Limb (tissue), 2 donors: ENCODE measurements around the gene CDC20.
"Not testable (repeated sequence)": the region's sequence is repeated elsewhere in the genome, so short reads cannot be mapped to it uniquely, and the experiment has no call there.

Experiments
- DNase-seq, 2 donors: peaks; one replicate each; pipeline ENCODE4 v3.0.0-alpha.2; 2016; ENCODE audit errors: extremely low spot score in 2 of 2

CDC20 gene

DNA sequence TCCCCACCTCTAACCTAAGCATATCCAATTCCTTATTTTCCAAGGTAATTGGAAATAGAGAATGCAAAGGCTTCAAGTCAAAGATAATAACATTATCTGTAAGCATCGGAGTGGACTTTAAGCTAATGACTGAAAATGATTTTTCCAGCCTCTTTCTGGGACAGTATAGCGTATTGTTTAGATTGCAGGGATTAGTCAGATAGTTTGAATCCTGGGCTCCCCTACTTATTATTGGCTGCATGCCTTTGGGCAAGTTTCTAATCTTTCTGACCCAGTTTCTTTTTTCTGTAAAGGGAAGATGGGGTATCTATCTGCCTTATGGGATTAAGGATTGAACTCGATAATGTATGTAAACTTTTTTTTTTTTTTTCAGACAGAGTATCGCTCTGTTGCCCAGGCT, 1.5 kb upstream of the CDC20 start:
- no peak for DNase-seq

DNA sequence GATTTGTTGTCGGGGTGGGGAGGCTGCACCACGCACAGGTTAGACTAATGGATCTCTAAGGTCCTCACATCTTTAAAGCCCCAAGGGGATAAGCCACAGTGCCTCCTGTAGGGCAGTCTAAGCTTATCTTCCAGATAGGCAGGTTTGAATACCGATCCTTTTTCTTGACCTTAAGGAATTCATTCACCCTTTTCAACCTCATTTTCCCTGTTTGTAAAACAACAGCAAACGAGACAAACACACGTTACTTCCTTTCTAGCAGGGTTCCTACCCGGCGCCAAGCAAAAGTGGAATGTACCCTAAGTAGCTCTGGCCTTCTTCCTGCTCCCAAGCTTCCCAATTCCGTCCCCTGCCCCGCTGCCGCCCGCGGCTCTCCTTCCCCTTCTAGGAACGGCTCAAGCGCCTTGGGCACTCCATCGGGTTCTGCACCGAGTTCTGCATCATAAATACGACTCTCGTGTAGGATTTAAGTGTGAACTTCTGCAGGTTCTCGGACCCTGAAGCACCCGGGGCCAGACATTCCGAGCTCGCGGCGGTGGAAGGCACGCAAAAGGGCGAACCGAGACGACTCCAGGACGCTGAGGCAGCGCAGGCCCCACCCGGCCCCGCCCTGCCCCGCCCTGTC, 548 bp upstream of the CDC20 start:
- DNase-seq = peak in 1 of 2 donors; percentile 9

DNA sequence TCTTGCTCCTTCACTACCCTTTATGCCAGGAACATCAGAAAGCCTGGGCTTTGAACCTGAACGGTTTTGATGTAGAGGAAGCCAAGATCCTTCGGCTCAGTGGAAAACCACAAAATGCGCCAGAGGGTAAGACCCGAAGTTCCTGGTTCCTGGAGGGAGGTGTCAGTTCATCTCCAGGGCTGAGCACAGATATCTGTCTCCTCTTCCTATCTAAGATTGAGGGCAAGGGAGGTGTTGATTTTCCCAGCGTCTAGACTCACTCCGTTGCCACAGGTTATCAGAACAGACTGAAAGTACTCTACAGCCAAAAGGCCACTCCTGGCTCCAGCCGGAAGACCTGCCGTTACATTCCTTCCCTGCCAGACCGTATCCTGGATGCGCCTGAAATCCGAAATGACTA, 915 bp downstream of the CDC20 start:
- DNase-seq = no peak

DNA sequence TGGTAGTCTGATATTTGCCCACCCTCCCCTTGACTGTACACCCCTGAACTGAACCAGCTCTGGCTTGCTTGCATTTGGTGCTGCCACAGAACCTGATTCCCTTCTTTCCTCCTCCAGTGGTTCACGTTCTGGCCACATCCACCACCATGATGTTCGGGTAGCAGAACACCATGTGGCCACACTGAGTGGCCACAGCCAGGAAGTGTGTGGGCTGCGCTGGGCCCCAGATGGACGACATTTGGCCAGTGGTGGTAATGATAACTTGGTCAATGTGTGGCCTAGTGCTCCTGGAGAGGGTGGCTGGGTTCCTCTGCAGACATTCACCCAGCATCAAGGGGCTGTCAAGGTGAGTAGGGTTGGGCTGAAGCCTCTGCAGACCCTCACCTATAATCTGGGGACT, 1.8 kb downstream of the CDC20 start:
- no peak for DNase-seq

DNA sequence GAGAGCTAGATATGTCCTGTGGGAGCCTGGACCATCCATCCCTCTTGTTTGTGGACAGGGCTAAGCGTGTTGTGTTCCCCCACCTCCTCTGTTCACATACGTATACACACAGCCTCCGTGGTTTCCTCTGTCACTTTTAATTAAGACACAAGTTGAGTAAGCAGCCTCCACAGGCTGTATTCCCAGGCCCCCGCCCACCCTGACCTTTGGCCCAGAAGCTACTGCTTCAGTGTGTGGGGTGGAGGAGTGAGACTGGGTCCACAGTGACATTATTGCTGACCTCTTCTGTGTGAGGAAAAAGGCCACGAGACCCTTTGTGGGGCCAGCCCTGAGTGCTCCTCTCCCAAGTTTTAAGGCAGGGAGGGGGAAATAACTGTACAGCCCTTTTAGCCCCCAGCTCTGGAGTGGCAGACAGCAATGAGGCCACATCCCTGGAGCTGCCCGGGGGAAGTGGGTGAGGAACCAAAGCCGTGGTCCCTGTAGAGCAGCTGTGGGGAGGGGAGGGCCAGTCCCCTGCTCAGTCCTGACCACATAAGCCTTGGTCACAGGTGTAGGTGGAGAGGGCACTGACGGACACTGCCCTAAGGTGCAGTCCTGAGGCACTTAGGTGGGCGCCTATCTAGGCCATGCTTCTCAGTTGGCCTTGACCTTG, 4.6 kb downstream of the CDC20 start:
- DNase-seq = no peak

DNA sequence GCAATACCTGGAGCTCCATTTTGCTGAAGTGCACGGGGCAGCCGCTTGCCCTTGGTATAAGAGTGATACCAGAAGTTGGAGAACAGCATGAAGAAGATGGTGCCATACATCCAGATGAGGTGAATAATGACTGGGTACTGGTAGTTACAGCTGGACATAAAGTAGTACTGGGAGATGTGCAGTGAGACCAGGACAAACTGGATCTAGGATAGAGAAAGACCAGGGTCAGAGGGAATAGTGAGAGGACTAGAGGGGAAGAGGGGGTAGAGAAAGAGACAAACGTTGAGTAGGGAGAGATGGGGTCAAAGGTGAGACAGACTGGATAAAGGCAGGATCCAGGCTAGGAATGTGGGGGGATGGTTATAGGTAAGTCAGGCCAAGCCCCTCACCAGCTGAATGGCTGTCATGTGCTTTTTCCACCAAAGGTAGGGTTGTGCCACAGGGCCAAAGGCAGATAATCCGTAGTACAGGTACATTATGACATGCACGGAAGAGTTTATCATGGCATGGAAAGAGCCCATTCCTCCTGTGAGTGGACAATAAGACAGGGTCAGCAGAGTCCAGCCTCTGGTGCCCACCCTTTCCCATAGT, 5.2 kb downstream of the CDC20 start:
- no peak for DNase-seq

DNA sequence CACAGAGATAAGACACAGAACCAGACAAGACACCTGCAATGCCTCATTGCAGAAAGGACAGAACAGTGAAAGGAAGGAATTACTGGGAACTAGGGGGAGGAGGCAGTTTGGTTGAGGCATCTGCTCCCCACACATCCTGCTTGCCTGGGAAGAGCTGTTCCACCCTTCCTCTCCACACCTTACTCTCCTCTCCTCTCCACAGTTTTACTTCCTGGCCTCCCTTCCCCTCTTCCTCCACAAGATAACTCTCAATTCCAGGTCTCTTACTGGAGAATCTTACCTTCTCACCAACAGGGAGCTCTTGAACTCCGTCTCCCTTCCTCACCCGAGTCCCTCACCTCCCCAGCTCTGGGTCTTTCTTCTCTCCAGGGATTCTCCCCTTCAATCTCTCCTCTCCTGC, 6.9 kb downstream of the CDC20 start:
- no peak for DNase-seq

DNA sequence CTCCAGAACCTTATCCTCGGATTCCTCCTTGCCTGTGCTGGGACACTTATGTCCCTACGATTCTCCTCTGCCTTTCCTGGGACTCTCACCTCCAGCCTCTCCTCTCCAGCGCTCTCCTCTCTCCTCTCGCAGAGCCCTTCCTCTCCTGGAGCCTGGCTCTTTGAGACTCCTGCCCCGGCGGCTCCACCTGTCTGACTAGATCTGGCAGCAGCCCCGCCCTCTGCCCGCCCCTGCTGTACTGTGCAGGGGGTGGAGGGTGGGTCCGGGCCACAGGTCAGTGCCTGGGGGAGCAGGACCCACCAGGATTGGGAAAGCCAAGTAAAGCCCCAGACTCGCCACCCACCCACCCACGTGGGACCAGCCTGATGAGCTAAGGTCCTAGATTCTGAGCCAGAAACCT, 7.4 kb downstream of the CDC20 start:
- no peak for DNase-seq

DNA sequence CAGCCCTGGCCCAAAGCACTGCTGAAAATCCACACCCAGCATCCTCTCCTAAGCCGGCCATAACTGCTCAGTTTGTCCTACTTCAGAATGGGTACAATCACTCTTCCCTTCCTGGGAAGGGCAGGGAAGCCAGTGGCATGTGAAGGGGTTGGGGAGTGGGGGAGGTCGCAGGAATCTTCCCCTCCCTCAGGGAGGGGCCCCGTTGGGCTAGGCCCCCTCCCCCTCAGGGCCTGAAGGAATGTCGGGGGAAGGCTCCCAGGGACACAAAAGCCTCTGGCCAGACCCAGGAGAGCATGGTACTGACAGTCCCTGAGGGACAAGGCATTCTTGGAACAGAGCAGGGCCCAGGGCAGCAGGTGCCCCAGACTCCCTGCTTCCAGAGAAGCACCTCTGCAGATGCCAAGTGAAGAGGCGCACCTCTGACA, 7.8 kb downstream of the CDC20 start:
- no peak for DNase-seq

DNA sequence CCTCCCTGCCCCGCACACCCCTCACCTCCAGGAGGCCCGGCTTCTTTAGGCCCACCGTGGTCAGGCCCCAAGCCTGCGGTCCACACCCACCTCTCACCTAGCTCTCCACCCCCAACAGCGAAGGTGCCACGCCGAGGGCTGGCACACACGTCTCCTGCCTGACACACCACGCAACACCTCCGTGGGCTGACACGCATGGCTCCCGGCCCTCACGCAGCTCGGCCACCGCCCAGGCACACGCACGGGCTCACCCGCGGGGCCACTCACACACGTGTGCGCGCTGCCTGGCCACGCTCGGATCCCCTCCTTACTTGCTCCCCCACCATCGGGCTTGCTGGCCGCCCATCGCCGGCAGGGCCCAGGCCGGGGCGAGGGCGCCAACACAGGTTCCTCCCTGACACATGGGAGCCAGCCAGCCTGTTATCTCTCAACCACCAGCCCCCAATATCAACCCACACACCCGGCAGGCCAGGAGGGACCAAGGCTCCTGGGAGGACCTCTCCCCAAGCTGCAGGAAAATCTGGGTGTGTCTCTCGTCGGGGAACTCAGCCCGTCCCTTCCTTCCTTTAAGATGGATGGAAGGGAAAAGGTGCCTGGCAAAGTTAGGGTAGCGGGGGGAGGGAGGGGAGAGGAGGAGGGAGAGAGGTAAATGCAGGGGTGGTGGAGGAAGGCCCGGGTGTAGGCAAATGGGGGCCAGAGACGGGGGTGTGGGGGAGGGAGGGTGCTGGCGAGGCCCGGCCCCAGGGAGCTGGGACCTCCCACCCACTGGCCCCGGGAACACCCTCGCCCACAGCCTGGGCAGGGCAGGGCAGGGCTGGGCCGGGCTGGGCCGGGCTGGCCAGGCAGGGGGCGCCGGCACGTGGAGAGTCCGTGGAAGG, 8.5 kb downstream of the CDC20 start:
- peak in 1 of 2 donors; percentile 45 for DNase-seq

DNA sequence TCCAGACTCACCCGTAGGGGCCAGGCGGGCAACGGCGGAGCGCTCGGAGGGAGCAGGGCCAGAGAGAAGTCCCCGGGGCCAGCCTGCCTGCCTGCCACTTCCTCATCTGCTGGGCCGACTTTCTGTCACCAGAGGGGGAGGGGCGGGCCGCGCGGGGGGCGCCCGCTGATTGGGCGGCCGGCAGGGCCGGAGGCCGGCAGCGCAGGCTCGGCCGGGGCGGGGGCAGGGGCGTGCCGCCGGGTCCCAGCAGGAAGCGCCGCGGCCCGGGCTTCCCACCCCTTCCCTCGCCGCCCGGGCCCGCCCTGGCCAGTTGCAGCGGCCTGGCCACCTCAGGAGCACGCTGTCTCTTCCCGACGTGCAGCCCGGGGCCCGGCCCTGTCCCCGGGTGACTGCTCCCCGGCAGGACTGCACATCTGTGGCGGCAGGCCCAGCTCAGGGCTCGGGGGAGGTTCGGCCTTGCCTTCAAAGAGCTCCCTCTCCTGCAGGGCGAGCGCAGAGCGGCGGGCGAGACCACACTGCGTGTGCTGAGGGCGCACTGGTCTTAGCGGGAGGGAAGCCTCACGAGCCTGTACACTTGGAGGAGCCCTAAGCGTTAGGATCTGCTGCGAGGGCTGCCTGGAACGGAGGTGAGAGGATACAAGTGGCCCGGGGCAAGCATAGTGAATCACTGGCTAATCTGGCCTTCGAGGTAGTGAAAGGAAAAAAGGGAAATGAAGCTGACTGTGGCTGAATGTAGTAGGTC, 9.3 kb downstream of the CDC20 start, which contains the start of gene ELOVL1:
Gene ELOVL1 (minus strand): TSS at position 108 of the 742 bp plus-strand sequence. CDS start 2,402 bp downstream, outside the sequence.
- DNase-seq = peak; percentile 87 to 91

DNA sequence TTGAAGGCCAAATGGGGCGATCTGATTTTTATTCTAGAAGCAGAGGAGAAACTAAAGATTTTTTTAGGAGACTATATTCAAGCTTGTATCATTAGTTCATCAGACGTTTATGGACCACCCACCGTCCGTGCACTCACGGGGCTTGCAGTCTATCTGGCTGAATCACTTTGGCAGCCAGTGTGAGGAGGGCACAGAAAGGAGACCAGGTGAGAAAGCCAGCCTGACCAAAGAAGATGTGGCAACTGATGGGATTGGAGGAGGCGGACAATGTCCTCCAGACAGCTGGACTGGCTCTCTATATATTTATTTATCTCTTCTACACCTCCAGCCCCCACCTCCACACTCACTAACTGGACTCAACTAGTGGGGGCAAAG, 9.9 kb downstream of the CDC20 start:
- DNase-seq = no peak

DNA sequence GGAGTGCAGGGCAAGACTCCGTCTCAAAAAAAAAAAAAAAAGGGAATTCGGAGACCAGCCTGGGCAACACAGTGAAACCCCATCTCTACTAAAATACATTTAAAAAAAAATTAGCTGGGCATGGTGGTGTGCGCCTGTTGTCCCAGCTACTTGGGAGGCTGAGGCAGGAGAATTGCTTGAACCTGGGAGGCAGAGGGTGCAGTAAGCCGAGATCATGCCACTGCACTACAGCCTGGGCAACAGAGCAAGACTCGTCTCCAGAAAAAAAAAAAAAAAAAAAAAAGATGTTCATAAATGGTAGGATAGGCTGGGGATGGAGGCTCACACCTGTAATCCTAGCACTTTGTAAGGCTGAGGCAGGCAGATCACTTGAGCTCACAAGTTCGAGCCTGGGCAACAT, 11.0 kb downstream of the CDC20 start:
- not testable (repeated sequence) for DNase-seq

DNA sequence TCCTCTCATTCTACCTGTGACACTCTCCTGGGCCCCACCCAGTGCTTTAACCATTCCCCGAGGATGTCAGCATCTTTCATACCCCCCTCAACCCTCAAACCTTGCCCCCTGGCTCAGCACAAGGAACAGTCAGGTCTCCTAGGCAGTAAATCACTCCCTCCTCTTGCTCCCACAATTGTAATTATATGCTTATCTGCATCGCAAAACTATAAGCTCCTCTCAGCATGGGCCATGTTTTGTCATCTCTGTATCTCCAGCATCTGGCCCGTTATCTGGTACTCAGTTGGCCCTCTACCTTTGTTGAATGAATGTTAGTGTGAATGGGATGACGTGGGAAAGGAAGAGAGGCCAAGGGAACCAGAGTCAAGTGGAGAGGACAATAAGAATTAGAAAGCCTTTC, 11.8 kb downstream of the CDC20 start:
- DNase-seq = no peak

DNA sequence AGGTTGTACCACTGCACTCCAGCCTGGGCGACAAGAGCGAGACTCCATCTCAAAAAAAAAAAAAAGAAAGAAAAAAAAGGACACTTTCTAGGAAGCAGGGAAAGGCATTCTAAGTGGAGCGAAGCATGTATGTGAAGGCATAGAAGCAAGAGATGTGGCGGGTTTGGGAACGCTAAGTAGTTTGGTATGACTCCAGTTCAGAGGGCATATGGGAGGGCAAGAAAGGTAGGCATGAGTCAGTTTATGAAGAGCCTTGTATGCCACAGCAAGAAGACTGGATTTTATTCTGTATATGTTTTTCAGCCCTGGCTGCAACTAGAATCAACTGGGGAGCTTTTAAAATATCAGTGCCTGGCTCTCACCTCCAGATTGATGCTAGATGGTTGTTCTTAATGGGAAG, 13.4 kb downstream of the CDC20 start:
- no peak for DNase-seq

DNA sequence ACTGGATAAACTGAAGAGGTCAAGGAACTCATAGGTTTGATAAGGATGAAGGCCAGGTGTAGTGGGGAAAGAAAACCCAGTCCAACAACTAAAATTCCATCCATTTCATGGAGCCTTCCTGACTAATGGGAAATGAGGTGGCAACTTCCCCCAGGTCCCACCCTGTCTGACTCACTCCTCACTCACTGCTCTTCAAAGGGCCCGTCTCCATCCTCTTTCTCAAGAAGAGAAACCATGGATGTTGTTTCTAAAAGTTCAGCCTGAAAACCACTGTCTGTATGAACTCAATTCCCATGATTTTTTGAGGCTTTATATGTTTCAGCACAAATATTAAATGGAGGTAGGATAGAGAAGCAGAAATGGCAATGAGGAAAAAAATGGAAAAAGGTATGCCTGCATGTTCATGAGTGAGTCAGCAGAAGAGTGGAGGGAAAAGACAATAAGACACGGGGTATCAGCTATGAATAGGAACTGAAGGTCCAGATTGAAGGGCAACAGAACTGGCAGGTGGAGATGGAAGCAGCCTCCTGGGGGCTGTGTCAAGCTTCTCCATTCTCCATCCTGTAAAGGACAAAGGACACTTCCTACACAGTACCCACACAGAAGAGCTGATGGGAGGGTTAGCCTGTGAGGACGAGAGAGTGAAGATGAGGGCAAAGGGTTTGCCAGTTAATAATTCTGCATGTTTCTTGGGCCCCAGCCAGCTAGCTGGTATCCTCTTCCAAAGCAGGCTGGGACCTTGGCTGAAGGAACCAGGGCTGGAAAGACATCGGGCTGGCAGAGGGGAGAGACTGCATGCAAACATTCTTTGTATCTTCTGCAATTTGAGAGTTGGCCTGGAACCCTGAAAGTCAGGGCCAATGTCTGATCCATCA, 14.5 kb downstream of the CDC20 start:
- no peak for DNase-seq

DNA sequence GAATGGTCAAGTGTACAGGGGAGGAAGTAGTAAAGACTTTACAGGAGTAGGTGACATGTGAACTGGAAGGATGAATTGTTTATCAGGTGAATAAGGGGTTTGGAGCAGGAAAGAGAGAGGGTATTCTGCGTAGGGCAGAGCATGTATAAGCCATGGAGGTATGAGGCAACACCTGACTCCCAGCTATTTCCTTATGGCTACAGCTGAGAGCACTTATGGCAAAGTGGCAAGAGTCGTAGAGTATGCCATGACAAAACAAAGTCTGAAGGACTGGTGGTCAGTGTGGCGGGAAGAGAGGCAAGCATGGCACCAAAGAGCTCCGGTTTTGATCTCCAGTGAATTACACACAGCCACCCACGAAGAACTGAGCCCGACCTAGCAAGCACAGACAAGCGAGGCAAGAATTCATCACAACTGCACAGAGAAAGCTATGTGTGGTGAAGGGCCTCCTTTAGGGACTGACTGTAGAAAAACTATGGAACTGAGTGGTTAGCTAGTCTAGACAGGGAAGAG, 18.0 kb downstream of the CDC20 start:
- DNase-seq = no peak

DNA sequence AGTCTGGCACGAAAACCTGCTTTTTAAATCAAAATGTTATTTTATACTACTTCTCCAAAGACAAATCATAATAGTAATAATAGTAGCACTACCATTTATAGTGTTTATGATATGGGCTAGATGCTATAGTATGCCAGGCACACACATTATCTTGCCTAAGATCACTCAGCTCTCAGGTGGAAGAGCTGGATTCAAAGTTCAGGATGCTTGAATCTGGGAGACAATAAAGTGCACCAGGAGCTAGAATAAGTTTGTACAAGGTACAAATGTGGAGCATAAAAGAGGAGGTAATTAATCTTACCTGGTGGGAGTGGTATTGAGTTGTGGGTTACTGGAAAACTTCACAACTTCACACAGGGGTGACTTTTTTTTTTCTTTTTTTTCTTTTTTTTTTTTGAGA, 19.1 kb downstream of the CDC20 start:
- no peak for DNase-seq

DNA sequence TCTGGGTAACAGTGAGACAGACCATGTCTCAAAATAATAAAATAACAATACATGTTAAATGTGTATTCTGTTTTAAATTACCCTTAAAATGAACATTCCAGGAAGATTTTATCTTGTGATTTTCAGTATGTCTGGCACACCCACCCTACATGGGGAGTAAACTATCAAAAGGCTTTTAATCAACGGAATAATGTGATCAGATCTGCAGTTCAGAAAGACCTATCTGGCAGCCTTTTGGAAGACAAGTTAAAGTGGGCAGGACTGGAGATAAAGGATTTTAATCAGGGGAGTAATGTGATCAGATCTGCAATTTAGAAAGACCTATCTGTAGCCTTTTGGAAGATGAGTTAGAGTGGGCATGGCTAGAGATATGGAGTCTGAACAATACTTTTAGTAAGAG, 20.7 kb downstream of the CDC20 start:
- DNase-seq = no peak

DNA sequence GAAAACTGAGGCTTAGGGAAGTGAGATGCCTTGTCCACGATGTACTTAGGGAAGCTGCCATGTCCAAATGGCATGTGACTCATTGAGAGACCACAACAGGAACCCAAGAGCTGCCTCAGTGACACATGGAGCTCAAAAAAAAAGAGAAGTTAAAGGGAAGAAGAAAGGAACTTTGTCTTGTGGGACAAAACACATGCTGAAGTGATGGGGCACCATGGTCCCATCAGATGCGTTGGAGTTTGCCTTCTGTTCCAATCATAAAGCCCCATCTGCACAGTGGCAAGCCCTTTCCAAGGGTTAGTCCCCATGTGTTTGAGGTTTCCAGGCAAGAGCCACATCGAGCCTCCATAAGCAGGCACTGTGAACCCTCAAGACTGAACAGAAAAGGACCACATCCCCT, 22.8 kb downstream of the CDC20 start:
- DNase-seq = no peak
